HEK293 (cell line): ENCODE measurements around the gene LHFPL6.

Experiments
- CTCF ChIA-PET: fragments of 350-600 bp; formaldehyde crosslinking; extraction: SDS; loops from one replicate; lab custom pipeline; 2021; ENCODE audit warnings: antibody characterized with exemption; lab: Yijun Ruan, JAX
- POLR2A ChIA-PET: fragments of 300-600 bp; formaldehyde crosslinking; extraction: SDS; loops from one replicate; lab custom pipeline; 2020; ENCODE audit warnings: antibody characterized with exemption, inconsistent platforms; lab: Yijun Ruan, JAX
- H3K27ac ChIP-seq: fragments of 200-500 bp; sonication (Bioruptor generic); 2 replicates; pipeline ENCODE4 v1.5.1; 2014; ENCODE audit warnings: low read depth, low read length, control low read depth, inconsistent platforms; ENCODE audit errors: extremely low read depth
- H3K36me3 ChIP-seq, 2 experiments: fragments of 200-500 bp in 1 of 2; sonication (Bioruptor generic) in 1 of 2; 1 replicate in 1 of 2; 2 replicates in 1 of 2; pipeline ENCODE4 v1.5.1; 2014 to 2017; ENCODE audit warnings: inconsistent platforms in 2 of 2, low read length in 2 of 2; ENCODE audit not compliant: control insufficient read depth in 2 of 2, insufficient read depth in 1 of 2
- H3K4me1 ChIP-seq: fragments of 200-500 bp; sonication (Bioruptor generic); 2 replicates; pipeline ENCODE4 v1.5.1; 2014; ENCODE audit warnings: mild to moderate bottlenecking, low read length, inconsistent platforms; ENCODE audit not compliant: control insufficient read depth, insufficient read depth
- H3K4me3 ChIP-seq: 2 replicates; pipeline ENCODE4 v1.5.1; 2011; ENCODE audit warnings: low read depth, mild to moderate bottlenecking, control low read depth, low read length, moderate library complexity
- H3K9me3 ChIP-seq: fragments of 200-500 bp; sonication (Bioruptor generic); 2 replicates; pipeline ENCODE4 v1.5.1; 2014; ENCODE audit warnings: low read depth, low read length, inconsistent platforms; ENCODE audit not compliant: control insufficient read depth, insufficient read depth
- BCL11A ChIP-seq: fragments of 450-650 bp; formaldehyde crosslinking; IDR thresholded peaks from 2 replicates; pipeline ENCODE4 v1.5.1; 2016; ENCODE audit warnings: low read depth, missing biosample characterization, missing genetic modification characterization
- ZBTB21 ChIP-seq: fragments of 450-650 bp; formaldehyde crosslinking; IDR thresholded peaks from 2 replicates; pipeline ENCODE4 v1.5.1; 2017; ENCODE audit warnings: missing biosample characterization, missing genetic modification characterization
- ZEB2 ChIP-seq: fragments of 450-650 bp; formaldehyde crosslinking; IDR thresholded peaks from 2 replicates; pipeline ENCODE4 v1.5.1; 2016; ENCODE audit warnings: missing biosample characterization, missing genetic modification characterization
- ZFP37 ChIP-seq: fragments of 450-650 bp; formaldehyde crosslinking; IDR thresholded peaks from 2 replicates; pipeline ENCODE4 v1.5.1; 2016; ENCODE audit warnings: missing biosample characterization, missing genetic modification characterization
- ZNF121 ChIP-seq: fragments of 450-650 bp; formaldehyde crosslinking; IDR thresholded peaks from 2 replicates; pipeline ENCODE4 v1.5.1; 2016; ENCODE audit warnings: missing biosample characterization, missing genetic modification characterization
- ZNF138 ChIP-seq: fragments of 450-650 bp; formaldehyde crosslinking; IDR thresholded peaks from 2 replicates; pipeline ENCODE4 v1.5.1; 2016; ENCODE audit warnings: missing biosample characterization, missing genetic modification characterization, borderline replicate concordance
- ZNF175 ChIP-seq: fragments of 450-650 bp; formaldehyde crosslinking; IDR thresholded peaks from 2 replicates; pipeline ENCODE4 v1.5.1; 2016; ENCODE audit warnings: missing biosample characterization, missing genetic modification characterization
- ZNF433 ChIP-seq: fragments of 450-650 bp; formaldehyde crosslinking; IDR thresholded peaks from 2 replicates; pipeline ENCODE4 v1.5.1; 2016; ENCODE audit warnings: missing biosample characterization, missing genetic modification characterization, low read depth
- ZNF560 ChIP-seq: fragments of 450-650 bp; formaldehyde crosslinking; IDR thresholded peaks from 2 replicates; pipeline ENCODE4 v1.5.1; 2017; ENCODE audit warnings: missing biosample characterization, missing genetic modification characterization, borderline replicate concordance
- TF ChIP-seq, protein P1 (sequence below): fragments of 450-650 bp; formaldehyde crosslinking; IDR thresholded peaks from 2 replicates; pipeline ENCODE4 v1.5.0; 2017; ENCODE audit warnings: missing biosample characterization, missing genetic modification characterization, borderline replicate concordance
- TF ChIP-seq, protein P2 (sequence below): fragments of 450-650 bp; formaldehyde crosslinking; conservative IDR thresholded peaks from 2 replicates; pipeline ENCODE4 v1.5.1; 2016; ENCODE audit warnings: low read depth, missing biosample characterization, missing genetic modification characterization
- TF ChIP-seq, protein P3 (sequence below): fragments of 450-650 bp; formaldehyde crosslinking; IDR thresholded peaks from 2 replicates; pipeline ENCODE4 v1.5.1; 2016; ENCODE audit warnings: missing biosample characterization, missing genetic modification characterization
- TF ChIP-seq, protein P4 (sequence below): fragments of 450-650 bp; formaldehyde crosslinking; IDR thresholded peaks from 2 replicates; pipeline ENCODE4 v1.5.1; 2016; ENCODE audit warnings: missing biosample characterization, missing genetic modification characterization
- TF ChIP-seq, protein P5 (sequence below): fragments of 450-650 bp; formaldehyde crosslinking; IDR thresholded peaks from 2 replicates; pipeline ENCODE4 v1.5.1; 2016; ENCODE audit warnings: missing biosample characterization, missing genetic modification characterization
- TF ChIP-seq, protein P6 (sequence below): fragments of 450-650 bp; formaldehyde crosslinking; IDR thresholded peaks from 2 replicates; pipeline ENCODE4 v1.5.1; 2016; ENCODE audit warnings: missing biosample characterization, missing genetic modification characterization, borderline replicate concordance

Gene LHFPL6

DNA sequence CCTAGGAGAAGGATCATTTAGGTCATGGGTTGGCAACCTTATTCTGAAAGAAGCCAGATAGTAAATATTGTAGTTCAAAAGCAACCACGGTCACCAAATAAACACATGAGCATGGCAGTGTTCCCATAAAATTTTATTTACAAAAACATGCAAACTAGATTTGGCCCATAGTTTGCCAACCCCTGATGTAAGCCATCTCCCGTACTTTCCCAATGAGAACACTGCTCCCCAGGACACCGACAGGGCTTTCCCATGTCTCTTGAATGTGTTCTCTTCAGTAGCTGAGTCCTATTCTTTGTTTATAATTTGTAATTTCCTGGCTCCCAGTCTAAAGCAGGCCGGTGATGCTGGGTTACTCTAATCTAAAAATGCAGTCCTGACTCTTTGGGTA is 239.6 kb downstream of the LHFPL6 start:
- H3K9me3 ChIP-seq: no peaks in the 10 kb centered on the region
- TF ChIP-seq, protein P1, sequence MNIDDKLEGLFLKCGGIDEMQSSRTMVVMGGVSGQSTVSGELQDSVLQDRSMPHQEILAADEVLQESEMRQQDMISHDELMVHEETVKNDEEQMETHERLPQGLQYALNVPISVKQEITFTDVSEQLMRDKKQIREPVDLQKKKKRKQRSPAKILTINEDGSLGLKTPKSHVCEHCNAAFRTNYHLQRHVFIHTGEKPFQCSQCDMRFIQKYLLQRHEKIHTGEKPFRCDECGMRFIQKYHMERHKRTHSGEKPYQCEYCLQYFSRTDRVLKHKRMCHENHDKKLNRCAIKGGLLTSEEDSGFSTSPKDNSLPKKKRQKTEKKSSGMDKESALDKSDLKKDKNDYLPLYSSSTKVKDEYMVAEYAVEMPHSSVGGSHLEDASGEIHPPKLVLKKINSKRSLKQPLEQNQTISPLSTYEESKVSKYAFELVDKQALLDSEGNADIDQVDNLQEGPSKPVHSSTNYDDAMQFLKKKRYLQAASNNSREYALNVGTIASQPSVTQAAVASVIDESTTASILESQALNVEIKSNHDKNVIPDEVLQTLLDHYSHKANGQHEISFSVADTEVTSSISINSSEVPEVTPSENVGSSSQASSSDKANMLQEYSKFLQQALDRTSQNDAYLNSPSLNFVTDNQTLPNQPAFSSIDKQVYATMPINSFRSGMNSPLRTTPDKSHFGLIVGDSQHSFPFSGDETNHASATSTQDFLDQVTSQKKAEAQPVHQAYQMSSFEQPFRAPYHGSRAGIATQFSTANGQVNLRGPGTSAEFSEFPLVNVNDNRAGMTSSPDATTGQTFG (tag by site-specific recombination): no peak
- TF ChIP-seq ZNF433 (tag by site-specific recombination) (no peak), ZNF121 (tag by site-specific recombination) (no peak), ZBTB21 (tag by site-specific recombination) (no peak), ZNF175 (tag by site-specific recombination) (no peak), BCL11A (no peak), ZFP37 (tag by site-specific recombination) (no peak)
- TF ChIP-seq, protein P2, sequence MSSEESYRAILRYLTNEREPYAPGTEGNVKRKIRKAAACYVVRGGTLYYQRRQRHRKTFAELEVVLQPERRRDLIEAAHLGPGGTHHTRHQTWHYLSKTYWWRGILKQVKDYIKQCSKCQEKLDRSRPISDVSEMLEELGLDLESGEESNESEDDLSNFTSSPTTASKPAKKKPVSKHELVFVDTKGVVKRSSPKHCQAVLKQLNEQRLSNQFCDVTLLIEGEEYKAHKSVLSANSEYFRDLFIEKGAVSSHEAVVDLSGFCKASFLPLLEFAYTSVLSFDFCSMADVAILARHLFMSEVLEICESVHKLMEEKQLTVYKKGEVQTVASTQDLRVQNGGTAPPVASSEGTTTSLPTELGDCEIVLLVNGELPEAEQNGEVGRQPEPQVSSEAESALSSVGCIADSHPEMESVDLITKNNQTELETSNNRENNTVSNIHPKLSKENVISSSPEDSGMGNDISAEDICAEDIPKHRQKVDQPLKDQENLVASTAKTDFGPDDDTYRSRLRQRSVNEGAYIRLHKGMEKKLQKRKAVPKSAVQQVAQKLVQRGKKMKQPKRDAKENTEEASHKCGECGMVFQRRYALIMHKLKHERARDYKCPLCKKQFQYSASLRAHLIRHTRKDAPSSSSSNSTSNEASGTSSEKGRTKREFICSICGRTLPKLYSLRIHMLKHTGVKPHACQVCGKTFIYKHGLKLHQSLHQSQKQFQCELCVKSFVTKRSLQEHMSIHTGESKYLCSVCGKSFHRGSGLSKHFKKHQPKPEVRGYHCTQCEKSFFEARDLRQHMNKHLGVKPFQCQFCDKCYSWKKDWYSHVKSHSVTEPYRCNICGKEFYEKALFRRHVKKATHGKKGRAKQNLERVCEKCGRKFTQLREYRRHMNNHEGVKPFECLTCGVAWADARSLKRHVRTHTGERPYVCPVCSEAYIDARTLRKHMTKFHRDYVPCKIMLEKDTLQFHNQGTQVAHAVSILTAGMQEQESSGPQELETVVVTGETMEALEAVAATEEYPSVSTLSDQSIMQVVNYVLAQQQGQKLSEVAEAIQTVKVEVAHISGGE (tag by site-specific recombination): no peak
- TF ChIP-seq, protein P3, sequence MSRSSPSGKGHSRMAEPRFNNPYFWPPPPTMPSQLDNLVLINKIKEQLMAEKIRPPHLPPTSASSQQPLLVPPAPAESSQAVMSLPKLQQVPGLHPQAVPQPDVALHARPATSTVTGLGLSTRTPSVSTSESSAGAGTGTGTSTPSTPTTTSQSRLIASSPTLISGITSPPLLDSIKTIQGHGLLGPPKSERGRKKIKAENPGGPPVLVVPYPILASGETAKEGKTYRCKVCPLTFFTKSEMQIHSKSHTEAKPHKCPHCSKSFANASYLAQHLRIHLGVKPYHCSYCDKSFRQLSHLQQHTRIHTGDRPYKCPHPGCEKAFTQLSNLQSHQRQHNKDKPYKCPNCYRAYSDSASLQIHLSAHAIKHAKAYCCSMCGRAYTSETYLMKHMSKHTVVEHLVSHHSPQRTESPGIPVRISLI (tag by site-specific recombination): no peak
- TF ChIP-seq, protein P4, sequence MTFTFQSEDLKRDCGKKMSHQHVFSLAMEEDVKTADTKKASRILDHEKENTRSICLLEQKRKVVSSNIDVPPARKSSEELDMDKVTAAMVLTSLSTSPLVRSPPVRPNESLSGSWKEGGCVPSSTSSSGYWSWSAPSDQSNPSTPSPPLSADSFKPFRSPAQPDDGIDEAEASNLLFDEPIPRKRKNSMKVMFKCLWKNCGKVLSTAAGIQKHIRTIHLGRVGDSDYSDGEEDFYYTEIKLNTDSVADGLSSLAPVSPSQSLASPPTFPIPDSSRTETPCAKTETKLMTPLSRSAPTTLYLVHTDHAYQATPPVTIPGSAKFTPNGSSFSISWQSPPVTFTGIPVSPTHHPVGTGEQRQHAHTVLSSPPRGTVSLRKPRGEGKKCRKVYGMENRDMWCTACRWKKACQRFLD: no peak
- TF ChIP-seq, protein P5, sequence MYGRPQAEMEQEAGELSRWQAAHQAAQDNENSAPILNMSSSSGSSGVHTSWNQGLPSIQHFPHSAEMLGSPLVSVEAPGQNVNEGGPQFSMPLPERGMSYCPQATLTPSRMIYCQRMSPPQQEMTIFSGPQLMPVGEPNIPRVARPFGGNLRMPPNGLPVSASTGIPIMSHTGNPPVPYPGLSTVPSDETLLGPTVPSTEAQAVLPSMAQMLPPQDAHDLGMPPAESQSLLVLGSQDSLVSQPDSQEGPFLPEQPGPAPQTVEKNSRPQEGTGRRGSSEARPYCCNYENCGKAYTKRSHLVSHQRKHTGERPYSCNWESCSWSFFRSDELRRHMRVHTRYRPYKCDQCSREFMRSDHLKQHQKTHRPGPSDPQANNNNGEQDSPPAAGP (tag by site-specific recombination): no peak
- TF ChIP-seq, all 188 proteins: peak for 0
- H3K4me3 ChIP-seq: no peak overlapping the region
- no peaks in the 10 kb centered on the region for H3K4me1 ChIP-seq
- H3K36me3 ChIP-seq: no peaks in the 10 kb centered on the region
- no peak overlapping the region for H3K27ac ChIP-seq
- CTCF ChIA-PET: no interaction called here
- POLR2A ChIA-PET: no interaction called here

DNA sequence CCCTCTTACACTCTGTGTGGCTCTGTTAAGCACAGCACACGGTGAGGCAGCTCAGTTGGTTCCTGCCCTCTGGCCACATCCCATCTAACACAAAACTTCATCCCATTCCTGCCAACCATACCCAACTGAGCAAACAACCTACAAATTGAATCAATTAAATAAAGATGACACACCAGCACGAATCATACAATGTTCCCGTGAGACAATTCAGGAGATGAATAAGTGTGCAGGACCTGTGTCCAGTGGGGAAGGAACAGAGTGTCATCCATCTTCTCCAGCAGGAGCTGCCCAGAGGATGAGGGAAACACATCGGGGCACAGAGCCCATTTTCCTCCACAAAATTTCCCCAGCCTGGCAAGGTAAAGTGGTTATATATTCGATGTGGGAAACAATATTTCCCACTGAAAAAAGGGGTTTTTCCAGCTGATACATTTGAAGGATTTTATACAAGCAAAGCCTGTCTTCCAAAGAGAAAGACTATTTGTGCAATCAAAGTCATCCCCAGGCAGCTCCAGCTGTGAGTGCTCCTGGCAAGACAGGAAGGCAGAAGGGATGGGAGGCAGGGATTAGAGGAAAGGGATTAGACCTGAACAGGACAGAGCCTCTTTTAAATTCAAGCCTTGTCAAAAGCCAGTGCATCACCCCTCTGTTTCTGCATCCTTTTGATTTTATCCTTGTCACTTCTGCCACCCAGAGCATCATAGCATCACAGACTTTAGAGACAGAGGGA is 240.2 kb downstream of the LHFPL6 start:
- Histone ChIP-seq H3K4me1 (no peaks in the 10 kb centered on the region), H3K4me3 (no peak overlapping the region), H3K9me3 (no peaks in the 10 kb centered on the region), H3K27ac (no peak overlapping the region), H3K36me3 (no peaks in the 10 kb centered on the region)
- CTCF ChIA-PET: no interaction called here
- POLR2A ChIA-PET: no interaction called here
- TF ChIP-seq, protein P6, sequence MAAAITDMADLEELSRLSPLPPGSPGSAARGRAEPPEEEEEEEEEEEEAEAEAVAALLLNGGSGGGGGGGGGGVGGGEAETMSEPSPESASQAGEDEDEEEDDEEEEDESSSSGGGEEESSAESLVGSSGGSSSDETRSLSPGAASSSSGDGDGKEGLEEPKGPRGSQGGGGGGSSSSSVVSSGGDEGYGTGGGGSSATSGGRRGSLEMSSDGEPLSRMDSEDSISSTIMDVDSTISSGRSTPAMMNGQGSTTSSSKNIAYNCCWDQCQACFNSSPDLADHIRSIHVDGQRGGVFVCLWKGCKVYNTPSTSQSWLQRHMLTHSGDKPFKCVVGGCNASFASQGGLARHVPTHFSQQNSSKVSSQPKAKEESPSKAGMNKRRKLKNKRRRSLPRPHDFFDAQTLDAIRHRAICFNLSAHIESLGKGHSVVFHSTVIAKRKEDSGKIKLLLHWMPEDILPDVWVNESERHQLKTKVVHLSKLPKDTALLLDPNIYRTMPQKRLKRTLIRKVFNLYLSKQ: no peak
- no peak for TF ChIP-seq ZNF138 (tag by site-specific recombination)
- TF ChIP-seq ZEB2: no peak
- no peak for TF ChIP-seq ZNF560
